Measurements from ENCODE around the gene DCLRE1A.

DCLRE1A gene

DNA sequence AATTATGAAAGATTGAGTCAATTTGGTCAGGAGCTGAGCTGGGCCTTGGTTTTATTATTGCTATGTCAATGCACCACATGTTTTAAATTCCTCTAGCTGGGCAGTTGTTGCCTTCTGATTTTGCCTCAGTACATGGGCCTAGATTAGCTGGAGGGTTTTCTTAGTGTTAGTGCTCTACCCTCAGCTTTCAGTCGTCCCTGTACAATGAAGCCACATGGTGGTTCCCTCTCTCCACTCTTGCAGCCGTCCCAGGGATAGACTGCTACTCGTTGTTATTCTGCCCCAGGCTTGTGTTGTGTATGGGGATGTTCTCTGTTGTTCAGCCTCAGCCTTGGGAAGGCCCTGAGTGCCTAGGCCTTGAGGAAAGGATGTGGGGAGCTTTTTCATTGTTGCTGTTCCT is 37.6 kb upstream of the DCLRE1A start:
- H3K4me3 ChIP-seq (ENCODE audit: low read depth, low read length), result no peak overlapping the region
- no peak for DNase-seq (ENCODE audit: low read depth)
- TF ChIP-seq, protein P1, sequence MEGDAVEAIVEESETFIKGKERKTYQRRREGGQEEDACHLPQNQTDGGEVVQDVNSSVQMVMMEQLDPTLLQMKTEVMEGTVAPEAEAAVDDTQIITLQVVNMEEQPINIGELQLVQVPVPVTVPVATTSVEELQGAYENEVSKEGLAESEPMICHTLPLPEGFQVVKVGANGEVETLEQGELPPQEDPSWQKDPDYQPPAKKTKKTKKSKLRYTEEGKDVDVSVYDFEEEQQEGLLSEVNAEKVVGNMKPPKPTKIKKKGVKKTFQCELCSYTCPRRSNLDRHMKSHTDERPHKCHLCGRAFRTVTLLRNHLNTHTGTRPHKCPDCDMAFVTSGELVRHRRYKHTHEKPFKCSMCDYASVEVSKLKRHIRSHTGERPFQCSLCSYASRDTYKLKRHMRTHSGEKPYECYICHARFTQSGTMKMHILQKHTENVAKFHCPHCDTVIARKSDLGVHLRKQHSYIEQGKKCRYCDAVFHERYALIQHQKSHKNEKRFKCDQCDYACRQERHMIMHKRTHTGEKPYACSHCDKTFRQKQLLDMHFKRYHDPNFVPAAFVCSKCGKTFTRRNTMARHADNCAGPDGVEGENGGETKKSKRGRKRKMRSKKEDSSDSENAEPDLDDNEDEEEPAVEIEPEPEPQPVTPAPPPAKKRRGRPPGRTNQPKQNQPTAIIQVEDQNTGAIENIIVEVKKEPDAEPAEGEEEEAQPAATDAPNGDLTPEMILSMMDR (conservative IDR thresholded peaks at IDR 0.05; ENCODE audit: low read depth, low read length), result peak; percentile 24

DNA sequence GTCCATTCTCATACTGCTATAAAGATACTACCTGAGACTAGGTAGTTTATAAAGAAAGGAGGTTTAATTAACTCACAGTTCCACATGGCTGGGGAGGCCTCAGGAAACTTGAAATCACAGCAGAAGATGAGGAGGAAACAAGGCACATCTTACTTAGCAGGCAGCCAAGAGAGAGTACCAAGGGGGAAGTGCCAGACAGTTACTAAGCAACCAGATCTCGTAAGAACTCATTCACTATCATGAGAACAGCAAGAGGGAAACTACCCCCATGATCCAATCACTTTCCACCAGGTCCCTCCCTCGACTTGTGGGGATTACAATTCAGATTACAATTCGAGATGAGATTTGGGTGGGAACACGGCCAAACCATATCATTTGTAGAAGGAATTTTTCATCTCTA is 36.9 kb upstream of the DCLRE1A start:
- DNase-seq (ENCODE audit: low read depth), result no peak
- TF ChIP-seq, protein P1 (conservative IDR thresholded peaks at IDR 0.05; ENCODE audit: low read depth, low read length), result no peak
- no peak overlapping the region for H3K4me3 ChIP-seq (ENCODE audit: low read depth, low read length)

DNA sequence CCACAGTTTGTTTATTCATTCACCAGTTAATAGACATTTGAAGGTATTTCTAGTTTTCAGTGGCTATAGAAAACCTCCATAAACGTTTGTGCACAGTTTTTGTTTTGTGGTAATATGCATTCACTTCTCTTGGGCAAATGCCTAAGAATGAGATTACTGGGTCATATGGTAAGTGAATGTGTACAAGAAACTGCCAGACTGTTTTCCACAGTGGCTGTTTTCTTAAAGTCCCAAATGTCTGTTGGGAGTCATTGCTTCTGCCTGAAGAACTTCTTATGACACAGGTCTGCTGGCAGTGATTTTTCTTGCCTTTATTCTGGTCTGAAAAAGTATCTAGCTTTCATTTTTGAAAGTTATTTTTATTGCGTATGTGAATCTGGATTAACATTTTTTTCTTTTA is 36.0 kb upstream of the DCLRE1A start:
- no peak overlapping the region for H3K4me3 ChIP-seq (ENCODE audit: low read depth, low read length)
- DNase-seq (ENCODE audit: low read depth), result no peak
- TF ChIP-seq, protein P1 (conservative IDR thresholded peaks at IDR 0.05; ENCODE audit: low read depth, low read length), result no peak

DNA sequence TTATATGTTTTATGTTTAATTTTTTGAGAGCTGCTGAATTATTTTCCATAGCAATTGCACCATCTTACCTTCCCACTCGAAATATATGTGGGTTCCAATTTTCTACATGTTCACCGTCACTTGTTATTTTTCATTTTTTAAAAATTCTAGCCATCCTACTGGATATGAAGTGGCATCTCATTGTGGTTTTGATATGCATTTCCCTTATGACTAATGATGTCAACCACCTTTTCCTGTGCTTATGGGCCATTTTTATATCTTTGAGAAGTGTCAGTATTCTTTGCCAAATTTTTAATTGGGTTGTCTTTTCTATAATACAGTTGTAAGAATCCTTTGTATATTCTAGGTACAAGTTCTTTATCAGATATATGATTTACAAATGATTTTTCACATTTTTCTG is 28.4 kb upstream of the DCLRE1A start:
- TF ChIP-seq, protein P1 (conservative IDR thresholded peaks at IDR 0.05; ENCODE audit: low read depth, low read length), result no peak
- no peak overlapping the region for H3K4me3 ChIP-seq (ENCODE audit: low read depth, low read length)
- no peak for DNase-seq (ENCODE audit: low read depth)

DNA sequence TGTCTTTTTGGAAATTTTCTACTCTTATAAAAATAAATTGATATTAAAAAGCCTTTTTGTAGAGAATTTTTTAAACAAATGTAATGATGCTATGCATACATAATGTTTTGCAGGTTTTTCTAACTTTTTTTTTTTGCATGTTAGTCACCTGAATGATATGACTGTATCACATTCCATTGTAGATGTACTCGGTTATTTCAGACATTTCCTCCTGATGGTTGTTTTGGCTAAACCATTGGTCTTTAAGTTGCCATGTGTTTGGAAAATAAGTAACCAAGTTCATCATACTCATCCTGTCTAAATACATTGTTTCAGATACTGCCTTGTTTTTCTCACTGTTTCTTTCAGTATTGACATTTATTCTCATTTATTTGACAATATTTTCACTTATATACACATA is 26.4 kb upstream of the DCLRE1A start:
- peak; percentile 68 for DNase-seq (ENCODE audit: low read depth)
- TF ChIP-seq, protein P1 (conservative IDR thresholded peaks at IDR 0.05; ENCODE audit: low read depth, low read length), result no peak
- no peak overlapping the region for H3K4me3 ChIP-seq (ENCODE audit: low read depth, low read length)

DNA sequence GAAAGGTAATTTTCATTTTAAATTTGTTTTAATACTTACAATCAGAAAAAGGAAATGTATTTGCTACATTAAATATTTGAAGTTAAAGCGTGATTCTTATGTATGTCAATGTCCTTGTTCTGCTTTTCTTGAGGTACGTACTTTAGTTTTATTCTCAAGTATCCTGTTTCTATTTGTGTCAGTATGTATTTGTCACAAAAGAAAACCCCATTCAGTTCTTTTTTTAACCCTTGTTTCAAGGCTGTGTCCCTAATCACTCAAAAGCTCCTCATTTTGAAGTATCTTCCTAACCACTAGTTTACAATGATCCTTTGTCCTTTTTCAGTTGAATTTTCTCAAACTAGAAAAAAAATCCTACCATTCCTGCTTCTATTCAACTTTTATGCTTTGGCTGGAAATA is 25.8 kb upstream of the DCLRE1A start:
- TF ChIP-seq, protein P1 (conservative IDR thresholded peaks at IDR 0.05; ENCODE audit: low read depth, low read length), result no peak
- DNase-seq (ENCODE audit: low read depth), result no peak
- H3K4me3 ChIP-seq (ENCODE audit: low read depth, low read length), result no peak overlapping the region

DNA sequence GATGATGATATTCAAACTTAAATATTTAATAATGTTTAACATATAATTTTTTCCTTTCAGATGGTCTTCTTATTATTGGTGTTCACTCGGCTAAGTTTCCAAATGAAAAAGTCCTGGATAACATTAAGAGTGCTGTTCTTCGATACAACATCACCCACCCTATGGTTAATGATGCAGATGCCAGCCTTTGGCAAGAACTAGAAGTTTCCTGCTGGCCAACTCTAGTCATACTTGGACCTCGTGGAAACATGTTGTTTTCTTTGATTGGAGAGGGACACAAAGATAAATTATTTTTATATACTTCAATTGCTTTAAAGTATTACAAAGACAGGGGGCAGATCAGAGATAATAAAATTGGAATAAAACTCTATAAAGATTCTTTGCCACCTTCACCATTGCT is 22.6 kb upstream of the DCLRE1A start:
- TF ChIP-seq, protein P1 (conservative IDR thresholded peaks at IDR 0.05; ENCODE audit: low read depth, low read length), result no peak
- H3K4me3 ChIP-seq (ENCODE audit: low read depth, low read length), result no peak overlapping the region
- DNase-seq (ENCODE audit: low read depth), result no peak
